ENCODE data around the gene UNC5B.

Gene UNC5B

DNA sequence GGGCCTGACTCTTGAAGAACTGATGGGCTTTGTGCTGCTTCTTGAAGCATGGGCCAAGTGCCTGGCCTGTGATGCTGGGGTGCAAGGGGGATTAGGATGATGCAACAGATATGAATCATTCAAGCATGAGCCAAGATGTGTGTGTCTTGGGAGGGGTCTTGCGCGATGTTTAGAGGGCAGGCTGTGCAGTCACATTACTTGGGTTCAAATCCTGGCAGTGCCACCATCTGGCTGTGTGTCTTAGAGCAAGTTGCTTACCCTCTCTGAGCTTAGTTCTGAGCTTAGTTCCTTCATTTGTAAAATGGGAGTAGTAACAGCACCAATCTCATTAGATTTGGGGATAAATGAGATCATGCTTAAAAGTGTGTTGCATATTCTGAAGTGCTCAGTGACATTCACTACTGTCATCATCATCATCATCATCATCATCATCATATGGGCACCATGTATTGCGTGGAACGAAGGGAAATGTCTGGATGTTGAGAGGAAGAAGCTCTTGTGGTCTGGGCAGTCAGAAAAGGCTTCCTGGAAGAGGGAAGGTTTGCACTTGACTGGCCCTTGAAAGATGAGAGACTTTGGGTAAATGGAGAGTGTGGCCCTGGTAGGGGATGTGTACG, 9.3 kb downstream of the UNC5B start:
- H3K27ac Mint-ChIP-seq: peak overlapping the region; percentile 15
- no peak for DNase-seq
- peak overlapping the region; percentile 45 for H3K4me3 Mint-ChIP-seq

DNA sequence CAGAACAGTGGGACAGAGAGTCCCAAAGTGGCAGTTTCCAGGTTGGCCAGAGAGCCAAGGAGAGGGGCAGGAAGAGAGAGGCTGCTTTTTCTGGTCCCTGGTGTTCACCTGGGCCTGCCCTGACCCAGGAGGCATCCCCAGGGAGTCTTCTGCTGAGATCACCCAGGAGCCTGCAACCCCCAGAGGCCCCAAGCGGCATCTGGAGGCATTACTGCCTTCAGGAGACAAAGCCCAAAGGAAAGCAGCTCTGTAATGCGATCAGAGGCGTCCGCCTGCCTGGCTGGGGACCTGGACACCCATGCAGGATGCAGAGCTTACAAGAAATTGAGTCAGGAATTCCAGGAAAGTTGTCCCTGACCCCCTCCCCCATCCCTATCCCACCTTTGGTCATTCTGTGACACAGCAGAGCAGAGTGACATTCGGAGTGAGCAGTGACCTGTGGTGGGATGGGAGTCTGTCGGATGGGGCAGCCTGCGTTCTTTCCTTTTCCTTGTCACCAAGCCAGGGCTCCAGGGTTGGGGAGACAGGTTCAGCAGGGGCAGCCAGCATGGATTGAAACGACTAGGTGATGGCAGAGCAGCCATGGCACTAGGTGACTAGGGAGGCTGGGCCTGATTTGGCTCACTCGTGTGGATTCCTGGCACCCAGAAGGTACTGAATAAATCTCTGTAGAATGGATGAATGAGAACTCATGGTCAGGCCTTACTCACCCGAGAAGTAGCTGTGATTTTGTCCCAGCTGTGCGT, 10.4 kb downstream of the UNC5B start:
- Mint-ChIP-seq H3K36me3 (ENCODE audit: low read depth) (peaks cover 13% of the 10 kb centered on the region), H3K4me3 (peak overlapping the region; percentile 47), H3K27ac (peak overlapping the region; percentile 40), H3K4me1 (peaks cover 71% of the 10 kb centered on the region), H3K27me3 (ENCODE audit: low read depth, poor library complexity) (peaks cover 14% of the 10 kb centered on the region), H3K9me3 (no peaks in the 10 kb centered on the region)
- DNase-seq: no peak
- TF ChIP-seq, protein P1, sequence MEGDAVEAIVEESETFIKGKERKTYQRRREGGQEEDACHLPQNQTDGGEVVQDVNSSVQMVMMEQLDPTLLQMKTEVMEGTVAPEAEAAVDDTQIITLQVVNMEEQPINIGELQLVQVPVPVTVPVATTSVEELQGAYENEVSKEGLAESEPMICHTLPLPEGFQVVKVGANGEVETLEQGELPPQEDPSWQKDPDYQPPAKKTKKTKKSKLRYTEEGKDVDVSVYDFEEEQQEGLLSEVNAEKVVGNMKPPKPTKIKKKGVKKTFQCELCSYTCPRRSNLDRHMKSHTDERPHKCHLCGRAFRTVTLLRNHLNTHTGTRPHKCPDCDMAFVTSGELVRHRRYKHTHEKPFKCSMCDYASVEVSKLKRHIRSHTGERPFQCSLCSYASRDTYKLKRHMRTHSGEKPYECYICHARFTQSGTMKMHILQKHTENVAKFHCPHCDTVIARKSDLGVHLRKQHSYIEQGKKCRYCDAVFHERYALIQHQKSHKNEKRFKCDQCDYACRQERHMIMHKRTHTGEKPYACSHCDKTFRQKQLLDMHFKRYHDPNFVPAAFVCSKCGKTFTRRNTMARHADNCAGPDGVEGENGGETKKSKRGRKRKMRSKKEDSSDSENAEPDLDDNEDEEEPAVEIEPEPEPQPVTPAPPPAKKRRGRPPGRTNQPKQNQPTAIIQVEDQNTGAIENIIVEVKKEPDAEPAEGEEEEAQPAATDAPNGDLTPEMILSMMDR (IDR thresholded peaks at IDR 0.05): peak; percentile 37

More for the DNA sequence above, 9.3 kb downstream of the UNC5B start:
- H3K9me3 Mint-ChIP-seq: no peaks in the 10 kb centered on the region
- TF ChIP-seq, protein P1 (IDR thresholded peaks at IDR 0.05): no peak
- H3K27me3 Mint-ChIP-seq (ENCODE audit: low read depth, poor library complexity): peaks cover 16% of the 10 kb centered on the region
- H3K36me3 Mint-ChIP-seq (ENCODE audit: low read depth): peaks cover 13% of the 10 kb centered on the region
- peaks cover 74% of the 10 kb centered on the region for H3K4me1 Mint-ChIP-seq

DNA sequence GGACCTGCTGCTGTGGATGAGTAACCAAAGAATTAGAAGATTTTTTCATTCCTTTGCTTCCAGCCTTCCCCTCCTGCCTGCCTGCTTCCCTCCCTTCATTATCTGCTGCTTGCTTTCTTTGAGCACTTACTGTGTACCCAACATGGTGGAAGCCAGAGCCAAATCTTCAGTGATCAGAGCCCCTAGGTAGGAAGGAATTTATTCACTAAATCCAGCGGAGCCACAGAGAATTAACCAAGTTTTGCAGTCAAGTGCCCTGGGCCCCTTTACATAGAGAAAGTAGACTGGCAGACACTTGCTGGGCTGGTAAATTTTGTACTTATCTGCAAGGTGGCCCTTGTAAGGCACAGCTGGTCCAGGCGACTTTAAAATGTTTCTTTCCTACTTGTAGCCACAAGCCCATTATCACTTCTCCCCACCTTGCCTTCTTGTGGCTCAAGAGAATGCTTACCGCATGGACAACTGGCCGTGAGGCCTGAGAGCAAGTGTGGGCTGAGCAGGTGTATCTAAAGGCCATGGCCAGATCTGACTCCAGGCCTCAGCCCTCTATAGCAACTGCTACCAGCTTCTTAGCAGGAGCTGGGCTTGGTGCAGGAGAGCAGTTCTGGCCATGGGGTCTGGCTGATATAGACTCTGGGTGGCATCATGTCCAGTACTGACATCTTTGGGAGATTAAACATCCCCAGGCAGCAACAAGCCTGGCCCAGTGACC, 11.1 kb downstream of the UNC5B start:
- peaks cover 10% of the 10 kb centered on the region for H3K27me3 Mint-ChIP-seq (ENCODE audit: low read depth, poor library complexity)
- H3K4me3 Mint-ChIP-seq: no peak overlapping the region
- DNase-seq: no peak
- H3K36me3 Mint-ChIP-seq (ENCODE audit: low read depth): peaks cover 13% of the 10 kb centered on the region
- no peaks in the 10 kb centered on the region for H3K9me3 Mint-ChIP-seq
- peak overlapping the region; percentile 40 for H3K27ac Mint-ChIP-seq
- TF ChIP-seq, protein P1 (IDR thresholded peaks at IDR 0.05): no peak
- peaks cover 71% of the 10 kb centered on the region for H3K4me1 Mint-ChIP-seq

DNA sequence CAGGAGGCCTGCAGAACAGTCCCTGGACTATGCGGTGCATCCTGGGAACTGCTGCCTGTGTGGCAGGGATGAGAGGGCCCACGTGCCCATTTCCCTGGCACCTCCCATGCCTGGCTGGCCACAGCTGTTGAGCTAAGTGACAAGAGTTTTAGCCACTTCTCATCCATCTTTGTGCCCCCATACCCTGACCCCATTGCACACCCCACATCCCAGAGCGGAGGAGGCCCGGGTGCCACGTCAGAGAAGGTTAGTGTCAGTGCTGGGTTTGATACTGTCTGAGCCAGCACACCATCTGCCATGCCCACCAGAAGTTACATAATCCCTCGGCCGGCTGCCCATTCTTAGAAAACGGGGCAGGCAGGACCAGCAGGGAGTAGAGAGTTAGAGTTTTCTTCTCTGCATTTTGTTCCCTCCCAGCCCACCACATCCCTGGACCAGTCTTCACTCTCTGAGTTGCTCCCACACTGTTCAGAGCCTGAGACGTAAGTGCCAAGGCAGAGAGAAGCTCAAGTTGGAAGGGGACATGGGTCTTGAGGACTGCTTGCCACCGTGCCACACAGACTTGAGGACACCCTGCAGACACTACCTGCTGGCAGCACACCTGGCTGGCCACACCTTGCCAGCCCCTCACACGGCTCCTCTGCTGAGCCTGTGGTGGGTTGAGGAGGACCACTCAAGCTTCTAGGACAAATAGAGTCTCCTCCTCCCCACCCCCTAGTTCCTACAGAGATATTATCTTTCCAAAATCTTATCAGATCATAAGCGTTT, 13.1 kb downstream of the UNC5B start:
- DNase-seq: no peak
- Mint-ChIP-seq H3K27me3 (ENCODE audit: low read depth, poor library complexity) (peaks cover 3% of the 10 kb centered on the region), H3K4me1 (peaks cover 71% of the 10 kb centered on the region), H3K36me3 (ENCODE audit: low read depth) (peaks cover 13% of the 10 kb centered on the region), H3K4me3 (no peak overlapping the region), H3K9me3 (no peaks in the 10 kb centered on the region), H3K27ac (no peak overlapping the region)
- TF ChIP-seq, protein P1 (IDR thresholded peaks at IDR 0.05): no peak

DNA sequence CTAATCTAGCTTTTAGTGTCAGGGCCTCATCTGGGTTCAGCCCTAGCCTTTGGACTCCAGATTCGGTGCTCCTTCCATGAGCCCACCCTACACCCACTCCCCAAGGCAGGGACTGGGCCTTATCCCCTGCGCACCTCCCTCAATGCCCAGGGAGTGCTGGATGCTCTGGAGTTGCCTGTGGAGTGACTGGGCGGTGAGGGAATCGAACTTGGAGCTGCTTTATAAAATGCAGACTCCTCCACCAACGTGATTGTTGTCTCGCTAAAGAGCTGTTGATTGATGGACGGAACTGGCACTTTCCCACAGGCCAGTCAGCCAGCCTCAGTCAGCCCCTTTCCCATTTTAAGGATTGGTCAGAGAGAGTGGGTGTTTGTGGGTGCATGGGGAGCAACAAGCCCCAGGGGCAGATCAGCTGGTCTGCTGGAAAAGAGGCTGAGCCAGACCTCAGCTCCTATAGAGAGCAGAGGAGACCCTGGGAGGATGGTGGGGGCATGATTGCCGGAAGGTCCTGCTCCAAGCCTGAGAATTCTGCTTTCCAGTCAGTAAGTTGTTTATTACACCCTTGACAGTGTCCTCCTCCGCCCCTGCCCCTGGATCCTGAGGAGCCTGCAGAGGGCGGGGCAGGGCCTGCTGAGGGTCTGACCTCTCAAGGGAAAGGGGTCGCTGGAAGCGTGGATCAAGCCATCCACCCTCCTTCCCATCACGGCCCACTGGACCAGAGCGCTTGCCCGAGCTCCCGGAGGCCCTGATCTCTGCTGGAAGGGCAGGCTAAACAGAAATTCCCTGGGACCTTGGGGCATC, 16.7 kb downstream of the UNC5B start:
- H3K36me3 Mint-ChIP-seq (ENCODE audit: low read depth): peaks cover 13% of the 10 kb centered on the region
- DNase-seq: peak; percentile 84
- no peaks in the 10 kb centered on the region for H3K9me3 Mint-ChIP-seq
- H3K4me3 Mint-ChIP-seq: peak overlapping the region; percentile 45
- H3K4me1 Mint-ChIP-seq: peaks cover 72% of the 10 kb centered on the region
- H3K27me3 Mint-ChIP-seq (ENCODE audit: low read depth, poor library complexity): no peaks in the 10 kb centered on the region
- peak overlapping the region; percentile 99 for H3K27ac Mint-ChIP-seq
- TF ChIP-seq, protein P1 (IDR thresholded peaks at IDR 0.05): no peak

All from nephron progenitor cell (in vitro differentiated cells).